Activated naive CD4-positive, alpha-beta T cell treated with anti-CD3 and anti-CD28 coated beads for 36 hours (primary cell): ENCODE results near the gene KCTD16. TPM values are rescaled to one million over a fixed set of nuclear protein-coding genes. Genes with fewer than 3 reads are reported as not detected.

Source experiments
- CTCF ChIA-PET: fragments of 350-600 bp; sonication (Branson Sonifier 250); formaldehyde crosslinking; loops from one replicate; lab custom pipeline; 2021; ENCODE audit warnings: antibody characterized with exemption; lab: Charles Lee
- DNase-seq: peaks from one replicate; pipeline ENCODE4 v3.0.0-alpha.2; 2020
- H3K27ac Mint-ChIP-seq: one replicate; pipeline ENCODE4 v1.8.0; 2021; ENCODE audit warnings: mild to moderate bottlenecking, mixed read lengths
- H3K27me3 Mint-ChIP-seq: one replicate; pipeline ENCODE4 v1.8.0; 2021; ENCODE audit warnings: low read depth, mixed read lengths
- H3K36me3 Mint-ChIP-seq: one replicate; pipeline ENCODE4 v1.8.0; 2021; ENCODE audit warnings: low read depth, mixed read lengths
- H3K4me1 Mint-ChIP-seq: one replicate; pipeline ENCODE4 v1.8.0; 2021; ENCODE audit warnings: low read depth, mixed read lengths
- H3K4me3 Mint-ChIP-seq: one replicate; pipeline ENCODE4 v1.8.0; 2021; ENCODE audit warnings: mild to moderate bottlenecking, moderate library complexity, mixed read lengths
- H3K9me3 Mint-ChIP-seq: one replicate; pipeline ENCODE4 v1.8.0; 2021; ENCODE audit warnings: mixed read lengths
- intact Hi-C: fragments of 100-400 bp; cut with micrococcal nuclease; formaldehyde crosslinking; loops from one replicate; pipeline ENCODE4 v1.15.1; 2023
- total RNA-seq, 2 experiments: library from RNA; stranded (reverse); gene quantifications; one replicate each; pipeline ENCODE4 v1.2.3, GENCODE V29; 2021

Gene KCTD16
- total RNA-seq, 2 experiments from 2014 or later = 0.27 to 0.29 TPM

DNA sequence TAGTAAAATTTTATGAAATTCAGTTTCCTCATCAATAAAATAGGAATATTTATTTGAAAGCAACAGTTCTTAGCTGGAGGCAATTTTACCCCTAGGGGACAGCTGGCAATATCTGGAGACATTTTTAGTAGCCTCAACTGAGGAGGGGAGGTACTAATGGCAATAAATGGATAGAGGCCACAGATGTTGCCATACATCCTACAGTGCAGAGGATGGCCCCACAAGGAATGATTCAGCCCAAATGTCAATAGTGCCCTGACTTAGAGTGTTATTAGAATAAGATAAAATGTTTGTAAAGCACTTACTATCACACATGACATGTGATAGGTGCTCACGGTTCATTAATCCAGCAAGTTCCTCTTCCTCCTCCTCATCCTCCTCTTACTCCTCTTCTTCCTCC is 293.6 kb downstream of the KCTD16 start:
- Mint-ChIP-seq H3K27ac (no peak overlapping the region), H3K4me1 (no peaks in the 10 kb centered on the region), H3K9me3 (peaks cover 7% of the 10 kb centered on the region), H3K4me3 (no peak overlapping the region), H3K36me3 (no peaks in the 10 kb centered on the region), H3K27me3 (no peaks in the 10 kb centered on the region)
- CTCF ChIA-PET = no interaction called here
- intact Hi-C loops = no loop called here
- no peak for DNase-seq

DNA sequence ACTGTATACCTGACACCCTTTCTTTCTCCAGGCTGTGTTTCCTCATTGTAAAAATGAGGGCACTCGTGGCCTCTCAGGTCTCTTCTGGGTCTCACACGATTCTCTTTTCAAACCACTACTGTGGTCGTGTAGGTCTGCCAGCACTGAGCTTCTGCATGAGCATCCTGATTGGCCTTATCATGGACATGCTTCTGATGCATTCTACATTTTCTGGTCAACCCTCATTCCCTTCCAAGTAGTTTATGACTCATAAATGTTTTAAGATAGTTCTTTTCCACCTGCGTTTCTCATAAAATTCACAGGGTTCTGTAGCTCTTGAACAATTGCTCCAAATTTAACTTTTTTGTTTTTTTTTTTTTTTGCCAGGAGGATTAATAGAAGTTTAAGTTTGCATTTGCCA is 294.8 kb downstream of the KCTD16 start:
- Mint-ChIP-seq H3K27ac (no peak overlapping the region), H3K9me3 (peaks cover 4% of the 10 kb centered on the region)
- CTCF ChIA-PET = no interaction called here

DNA sequence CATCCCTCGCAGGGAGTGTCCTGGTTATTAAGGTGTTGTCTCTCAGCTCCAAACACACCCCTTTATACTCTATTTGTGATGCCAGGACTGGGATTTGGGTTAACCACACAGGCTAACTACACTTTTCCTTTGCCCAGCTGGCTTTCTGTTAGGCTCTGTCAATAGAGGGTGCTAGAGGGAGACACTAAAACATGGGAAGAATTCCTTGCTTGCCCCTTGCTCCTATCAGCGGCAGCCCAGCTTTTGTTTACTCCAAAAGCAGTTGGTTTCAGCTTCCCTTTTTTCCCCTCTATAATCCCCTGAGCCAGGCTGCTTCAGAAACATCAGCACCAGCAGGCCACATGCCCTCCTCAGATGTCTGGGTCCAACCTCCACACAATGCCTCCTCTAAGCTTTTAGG is 297.1 kb downstream of the KCTD16 start:
- Mint-ChIP-seq H3K4me1 (no peaks in the 10 kb centered on the region), H3K36me3 (no peaks in the 10 kb centered on the region), H3K4me3 (no peak overlapping the region), H3K27ac (no peak overlapping the region), H3K27me3 (no peaks in the 10 kb centered on the region), H3K9me3 (peaks cover 1% of the 10 kb centered on the region)
- CTCF ChIA-PET = no interaction called here
- DNase-seq = no peak
- intact Hi-C loops = no loop called here

More for the DNA sequence above, 294.8 kb downstream of the KCTD16 start:
- no peak for DNase-seq
- H3K27me3 Mint-ChIP-seq = no peaks in the 10 kb centered on the region
- no peak overlapping the region for H3K4me3 Mint-ChIP-seq
- H3K4me1 Mint-ChIP-seq = no peaks in the 10 kb centered on the region
- H3K36me3 Mint-ChIP-seq = no peaks in the 10 kb centered on the region
- intact Hi-C loops = no loop called here

DNA sequence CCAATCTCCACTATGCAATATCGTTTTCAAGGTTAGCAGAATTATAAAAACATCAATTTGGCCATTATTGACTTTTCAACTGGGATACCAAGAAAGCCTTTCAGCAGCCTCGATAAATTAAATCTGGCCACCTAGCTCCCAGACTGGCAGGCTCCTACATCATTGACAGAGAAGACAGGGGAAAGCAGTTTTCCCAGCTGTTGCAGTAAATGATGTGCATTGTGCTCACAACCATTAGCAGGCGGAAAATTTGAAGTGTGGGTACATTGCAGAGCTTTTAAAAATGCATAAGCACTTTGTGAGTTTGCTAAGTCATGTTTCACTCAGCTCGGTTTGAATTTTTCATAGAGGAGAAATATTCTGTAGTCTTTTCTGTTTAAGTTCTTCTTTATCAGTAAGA is 297.9 kb downstream of the KCTD16 start:
- Mint-ChIP-seq H3K27ac (no peak overlapping the region), H3K27me3 (no peaks in the 10 kb centered on the region), H3K4me1 (no peaks in the 10 kb centered on the region), H3K4me3 (no peak overlapping the region), H3K9me3 (peaks cover 1% of the 10 kb centered on the region), H3K36me3 (no peaks in the 10 kb centered on the region)
- intact Hi-C loops = no loop called here
- CTCF ChIA-PET = no interaction called here
- no peak for DNase-seq

DNA sequence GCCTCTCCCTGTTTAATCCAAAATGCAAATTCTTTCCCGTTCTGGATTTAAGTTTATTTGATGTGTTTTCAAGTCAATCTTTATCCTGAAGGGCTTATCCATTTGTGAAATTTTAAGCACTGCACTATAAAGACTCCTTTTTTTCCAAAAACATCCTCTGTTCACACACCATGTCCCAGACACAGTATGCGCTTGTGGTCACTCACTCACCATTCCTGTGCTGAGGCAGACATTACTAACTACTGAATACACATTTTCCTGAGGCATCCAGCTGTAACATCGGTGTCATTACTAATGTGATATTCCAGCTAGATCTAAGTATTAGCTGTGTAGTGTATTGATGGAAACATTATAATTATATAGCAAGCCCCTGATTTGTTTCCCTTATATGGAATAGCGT is 298.4 kb downstream of the KCTD16 start:
- CTCF ChIA-PET = no interaction called here
- no peaks in the 10 kb centered on the region for H3K4me1 Mint-ChIP-seq
- no peak overlapping the region for H3K27ac Mint-ChIP-seq
- H3K36me3 Mint-ChIP-seq = no peaks in the 10 kb centered on the region
- DNase-seq = no peak
- H3K4me3 Mint-ChIP-seq = no peak overlapping the region
- peaks cover 1% of the 10 kb centered on the region for H3K9me3 Mint-ChIP-seq
- no peaks in the 10 kb centered on the region for H3K27me3 Mint-ChIP-seq
- intact Hi-C loops = no loop called here

DNA sequence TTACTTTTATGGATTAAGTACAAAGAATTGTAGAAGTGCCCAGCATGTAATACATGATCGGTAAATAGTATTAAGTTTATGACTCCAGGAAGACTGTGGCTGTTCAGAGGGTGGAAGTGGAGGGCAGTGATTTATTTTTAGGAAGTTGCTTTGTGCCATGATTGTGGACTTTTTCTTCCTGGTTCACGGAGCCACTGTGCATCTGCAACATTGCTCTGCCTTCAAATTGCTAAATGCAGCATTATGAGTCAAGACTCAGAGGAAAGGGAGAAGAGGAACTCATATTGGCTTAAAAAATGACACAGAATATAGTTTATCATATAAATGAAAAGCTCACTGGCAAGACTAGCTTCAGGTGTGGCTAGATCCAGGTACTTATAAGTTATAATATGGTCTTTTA is 301.5 kb downstream of the KCTD16 start:
- Mint-ChIP-seq H3K4me3 (no peak overlapping the region), H3K27me3 (no peaks in the 10 kb centered on the region), H3K9me3 (peaks cover 1% of the 10 kb centered on the region), H3K36me3 (no peaks in the 10 kb centered on the region), H3K4me1 (no peaks in the 10 kb centered on the region), H3K27ac (no peak overlapping the region)
- intact Hi-C loops = no loop called here
- CTCF ChIA-PET = no interaction called here
- DNase-seq = no peak

DNA sequence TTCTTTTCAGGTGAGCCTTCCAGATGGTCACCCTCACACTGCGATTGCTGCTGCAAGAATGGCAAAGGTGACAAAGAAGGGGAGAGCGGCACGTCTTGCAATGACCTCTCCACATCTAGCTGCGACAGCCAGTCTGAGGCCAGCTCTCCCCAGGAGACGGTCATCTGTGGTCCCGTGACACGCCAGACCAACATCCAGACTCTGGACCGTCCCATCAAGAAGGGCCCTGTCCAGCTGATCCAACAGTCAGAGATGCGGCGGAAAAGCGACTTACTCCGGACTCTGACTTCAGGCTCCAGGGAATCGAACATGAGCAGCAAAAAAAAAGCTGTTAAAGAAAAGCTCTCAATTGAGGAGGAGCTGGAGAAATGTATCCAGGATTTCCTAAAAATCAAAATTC is 303.0 kb downstream of the KCTD16 start:
- no peaks in the 10 kb centered on the region for H3K36me3 Mint-ChIP-seq
- no peak for DNase-seq
- no peaks in the 10 kb centered on the region for H3K4me1 Mint-ChIP-seq
- no peak overlapping the region for H3K4me3 Mint-ChIP-seq
- no peaks in the 10 kb centered on the region for H3K27me3 Mint-ChIP-seq
- intact Hi-C loops = no loop called here
- no peak overlapping the region for H3K27ac Mint-ChIP-seq
- H3K9me3 Mint-ChIP-seq = no peaks in the 10 kb centered on the region
- CTCF ChIA-PET = interaction anchor here (0.7 kb wide), 1 partner anchor 40 kb away, joined by 3 read pairs; no protein-coding TSS in a partner anchor

DNA sequence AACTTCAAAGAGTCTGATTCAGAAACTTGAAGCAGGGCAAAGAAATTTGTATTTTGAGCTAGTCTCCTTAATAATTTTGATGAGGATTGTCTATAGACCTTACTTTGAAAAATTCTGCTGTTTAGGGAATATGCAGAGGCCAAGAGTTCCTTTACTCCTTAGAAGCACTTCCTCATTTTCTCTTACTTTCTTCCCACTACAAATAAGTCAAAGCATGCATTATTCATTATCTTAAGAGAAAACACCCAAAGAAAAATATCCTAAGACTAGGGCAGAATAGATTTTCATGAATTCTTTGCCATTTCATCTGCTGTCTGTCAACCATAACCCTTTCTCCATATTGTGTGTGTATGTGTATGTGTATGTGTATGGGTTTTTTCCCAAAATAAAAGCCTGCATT is 307.9 kb downstream of the KCTD16 start:
- no peak for DNase-seq
- Mint-ChIP-seq H3K27ac (no peak overlapping the region), H3K36me3 (no peaks in the 10 kb centered on the region), H3K27me3 (no peaks in the 10 kb centered on the region), H3K4me3 (no peak overlapping the region), H3K4me1 (no peaks in the 10 kb centered on the region), H3K9me3 (peaks cover 2% of the 10 kb centered on the region)
- intact Hi-C loops = no loop called here
- CTCF ChIA-PET = no interaction called here

DNA sequence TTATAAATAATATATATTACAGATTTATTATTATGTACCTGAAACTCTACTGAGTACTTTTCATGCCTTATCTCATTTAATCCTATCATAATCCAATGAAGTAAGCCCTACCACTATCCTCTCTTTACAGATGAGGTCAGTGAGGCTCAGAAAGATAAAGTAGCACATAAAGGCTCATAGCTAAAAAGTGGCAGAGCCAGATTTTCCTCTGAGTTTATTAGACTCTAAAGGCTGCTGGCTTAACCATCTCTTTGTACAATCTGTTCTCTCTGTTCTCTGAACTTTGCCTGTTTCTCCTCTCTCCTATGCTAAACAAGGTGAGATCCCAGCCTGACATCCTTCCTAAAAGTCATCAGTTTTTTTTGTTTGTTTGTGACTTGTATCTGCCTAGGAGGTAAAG is 311.2 kb downstream of the KCTD16 start:
- no peaks in the 10 kb centered on the region for H3K27me3 Mint-ChIP-seq
- intact Hi-C loops = no loop called here
- no peak for DNase-seq
- H3K4me3 Mint-ChIP-seq = no peak overlapping the region
- no peaks in the 10 kb centered on the region for H3K36me3 Mint-ChIP-seq
- H3K9me3 Mint-ChIP-seq = peaks cover 2% of the 10 kb centered on the region
- H3K4me1 Mint-ChIP-seq = no peaks in the 10 kb centered on the region
- H3K27ac Mint-ChIP-seq = no peak overlapping the region
- CTCF ChIA-PET = interaction anchor here (1.1 kb wide), 1 partner anchor 279 kb away, joined by 3 read pairs; no protein-coding TSS in a partner anchor

DNA sequence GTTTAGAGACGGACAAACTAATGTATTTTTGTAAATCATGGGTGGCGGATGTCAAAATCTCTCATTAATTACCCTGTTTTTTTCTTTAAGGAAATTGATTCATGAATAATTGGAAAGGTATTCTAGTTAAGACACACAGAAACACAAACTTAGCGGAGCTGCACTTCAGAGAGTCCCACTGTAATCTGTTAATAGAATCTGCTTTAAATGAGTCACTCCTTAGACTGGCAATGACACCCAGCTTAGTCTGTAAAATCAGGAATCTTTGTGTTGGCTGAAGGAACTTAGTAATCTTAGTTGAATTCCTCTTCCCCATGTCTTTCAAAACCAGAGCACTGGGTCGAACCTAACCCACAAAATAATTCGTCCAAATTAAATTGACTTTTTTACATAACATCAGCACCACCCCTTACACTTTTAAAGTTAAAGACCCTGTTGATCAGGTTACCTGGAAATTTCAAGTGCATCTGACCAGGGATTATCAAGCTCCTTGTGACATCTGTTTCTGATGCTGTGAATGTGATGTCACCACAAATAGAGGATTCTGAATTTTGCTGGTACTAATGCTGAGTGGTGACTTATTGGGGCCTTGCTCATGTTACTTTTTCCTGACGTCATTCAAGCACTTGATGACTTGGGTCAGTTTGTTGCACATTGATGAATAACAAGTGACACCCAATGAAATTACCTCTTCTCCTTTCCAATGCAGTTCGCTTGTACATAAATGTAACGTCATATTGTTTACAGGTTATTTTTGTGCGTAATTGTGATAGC is 313.6 kb downstream of the KCTD16 start:
- Mint-ChIP-seq H3K4me3 (no peak overlapping the region), H3K36me3 (no peaks in the 10 kb centered on the region), H3K27me3 (no peaks in the 10 kb centered on the region), H3K27ac (no peak overlapping the region), H3K9me3 (peaks cover 2% of the 10 kb centered on the region), H3K4me1 (no peaks in the 10 kb centered on the region)
- intact Hi-C loops = no loop called here
- CTCF ChIA-PET = no interaction called here
- no peak for DNase-seq

DNA sequence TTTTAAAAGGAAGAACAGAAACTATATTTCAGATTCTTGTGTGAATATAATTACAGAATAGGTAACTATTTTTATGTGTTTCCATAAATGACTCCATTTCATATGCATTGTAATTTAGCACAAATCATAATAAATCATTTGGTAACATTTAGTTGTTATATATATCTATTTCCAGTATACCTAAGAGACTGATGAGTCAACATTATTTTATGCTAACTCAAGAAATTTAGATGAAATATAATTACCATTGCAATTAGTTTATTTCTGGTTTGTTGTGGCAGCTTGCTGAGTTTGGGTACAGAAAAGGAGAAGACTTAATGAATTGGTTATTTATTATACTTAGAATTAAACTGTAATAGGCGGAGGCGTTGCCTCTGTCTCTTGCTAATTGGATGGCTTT is 314.9 kb downstream of the KCTD16 start:
- no peaks in the 10 kb centered on the region for H3K4me1 Mint-ChIP-seq
- no peak for DNase-seq
- CTCF ChIA-PET = no interaction called here
- no peaks in the 10 kb centered on the region for H3K36me3 Mint-ChIP-seq
- peaks cover 6% of the 10 kb centered on the region for H3K9me3 Mint-ChIP-seq
- no peak overlapping the region for H3K27ac Mint-ChIP-seq
- no peak overlapping the region for H3K4me3 Mint-ChIP-seq
- no peaks in the 10 kb centered on the region for H3K27me3 Mint-ChIP-seq
- intact Hi-C loops = no loop called here

DNA sequence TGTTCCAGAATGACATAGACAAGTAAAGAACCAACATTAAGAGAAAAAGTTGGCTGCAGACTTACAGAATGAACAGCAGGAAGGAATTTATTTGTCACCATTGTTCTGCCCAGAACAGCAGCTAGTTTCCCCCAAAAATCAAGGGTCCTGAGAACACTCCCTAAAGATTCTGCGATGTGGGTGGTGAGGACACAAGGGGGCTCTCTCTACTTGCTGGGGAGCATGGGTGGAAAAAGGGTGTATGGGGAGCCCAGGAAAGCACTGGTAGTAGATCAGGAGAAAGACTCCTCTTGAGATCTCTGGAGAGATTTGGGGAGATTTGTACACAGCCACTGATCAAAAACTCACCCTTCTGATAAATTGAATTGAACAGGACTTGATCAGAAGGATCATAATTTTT is 316.5 kb downstream of the KCTD16 start:
- Mint-ChIP-seq H3K36me3 (no peaks in the 10 kb centered on the region), H3K4me1 (no peaks in the 10 kb centered on the region), H3K4me3 (no peak overlapping the region), H3K27me3 (no peaks in the 10 kb centered on the region), H3K27ac (no peak overlapping the region), H3K9me3 (peaks cover 7% of the 10 kb centered on the region)
- intact Hi-C loops = no loop called here
- DNase-seq = no peak
- CTCF ChIA-PET = no interaction called here

DNA sequence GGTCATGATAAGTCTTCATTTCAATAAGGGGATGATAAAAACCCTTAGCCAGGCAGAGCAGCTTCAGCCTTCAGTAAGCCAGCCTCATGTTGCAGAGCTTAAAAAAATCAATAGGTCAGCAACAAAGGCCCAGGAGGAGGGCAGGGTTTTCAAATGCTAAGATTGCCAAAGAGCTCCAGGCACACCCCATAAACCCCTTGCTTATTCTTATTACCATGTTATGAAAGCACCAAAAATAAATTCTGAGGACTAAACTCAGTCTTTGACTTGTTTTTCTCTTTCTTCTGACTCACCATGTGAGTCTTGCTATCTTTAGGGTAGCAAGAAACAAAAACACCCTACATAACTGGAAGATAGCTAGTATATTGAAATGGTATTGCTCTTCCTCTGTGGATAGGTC is 317.1 kb downstream of the KCTD16 start:
- DNase-seq = no peak
- intact Hi-C loops = no loop called here
- H3K27ac Mint-ChIP-seq = no peak overlapping the region
- H3K9me3 Mint-ChIP-seq = peaks cover 9% of the 10 kb centered on the region
- H3K27me3 Mint-ChIP-seq = no peaks in the 10 kb centered on the region
- H3K36me3 Mint-ChIP-seq = no peaks in the 10 kb centered on the region
- H3K4me3 Mint-ChIP-seq = no peak overlapping the region
- CTCF ChIA-PET = no interaction called here
- no peaks in the 10 kb centered on the region for H3K4me1 Mint-ChIP-seq
